Activated CD8-positive, alpha-beta memory T cell treated with anti-CD3 and anti-CD28 coated beads for 1 hour (primary cell): ENCODE data around the gene TRIM3.

Experiments used
- DNase-seq, 2 donors: peaks; one replicate each; pipeline ENCODE4 v3.0.0-alpha.2; 2020; ENCODE audit warnings: low read depth in 1 of 2; ENCODE audit errors: extremely low read depth in 1 of 2

TRIM3 gene

DNA sequence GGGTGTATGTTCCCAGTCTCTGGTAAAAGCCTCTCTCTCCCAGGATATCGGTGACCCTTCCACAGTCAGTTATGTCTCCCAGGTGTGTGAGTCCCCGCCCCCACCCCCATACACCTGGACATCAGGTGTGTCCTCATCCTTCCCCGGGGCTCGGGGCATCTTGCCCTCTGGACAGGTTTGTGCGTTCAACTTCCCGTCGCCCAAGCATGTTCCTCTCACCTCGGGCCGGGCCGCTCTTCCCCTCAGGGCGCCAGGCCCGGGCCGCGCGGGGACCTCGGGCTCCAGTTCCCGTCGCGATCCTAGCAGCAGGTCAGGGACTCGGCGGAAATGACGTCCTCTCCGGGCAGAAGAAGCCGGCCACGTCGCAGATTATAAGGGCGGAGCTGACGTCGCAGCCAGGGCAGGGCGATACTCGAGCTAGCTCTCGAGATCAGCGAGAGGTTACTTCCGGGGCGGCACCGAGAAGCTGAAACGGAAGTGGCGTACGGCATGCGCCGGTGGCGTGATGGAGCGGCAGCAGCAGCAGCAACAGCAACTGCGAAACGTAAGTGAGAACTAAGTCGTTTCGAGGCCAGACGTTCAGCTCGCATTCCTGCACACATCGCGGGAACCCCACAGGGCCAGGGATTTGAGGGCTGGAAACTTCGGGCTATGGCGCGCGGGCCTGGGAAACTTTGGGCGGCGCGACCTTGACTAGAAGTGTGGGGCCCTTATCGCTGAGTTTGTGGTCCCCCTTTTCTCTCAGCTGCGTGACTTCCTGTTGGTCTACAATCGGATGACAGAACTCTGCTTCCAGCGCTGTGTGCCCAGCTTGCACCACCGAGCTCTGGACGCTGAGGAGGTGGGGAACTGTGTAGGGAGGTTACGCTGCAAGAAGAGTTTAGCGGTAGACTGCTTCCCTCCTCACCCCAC is 7.5 kb upstream of the TRIM3 start, which contains the start of the genes ARFIP2 and TIMM10B:
Gene ARFIP2, minus strand, starts transcription at position 320 of the 912 bp plus-strand sequence. CDS start 910 bp downstream, outside the sequence.
Gene TIMM10B, plus strand, starts transcription at position 490 of the 912 bp plus-strand sequence. Its CDS starts 16 bp downstream, at position 506.
- peak; percentile 89 to 95 for DNase-seq

DNA sequence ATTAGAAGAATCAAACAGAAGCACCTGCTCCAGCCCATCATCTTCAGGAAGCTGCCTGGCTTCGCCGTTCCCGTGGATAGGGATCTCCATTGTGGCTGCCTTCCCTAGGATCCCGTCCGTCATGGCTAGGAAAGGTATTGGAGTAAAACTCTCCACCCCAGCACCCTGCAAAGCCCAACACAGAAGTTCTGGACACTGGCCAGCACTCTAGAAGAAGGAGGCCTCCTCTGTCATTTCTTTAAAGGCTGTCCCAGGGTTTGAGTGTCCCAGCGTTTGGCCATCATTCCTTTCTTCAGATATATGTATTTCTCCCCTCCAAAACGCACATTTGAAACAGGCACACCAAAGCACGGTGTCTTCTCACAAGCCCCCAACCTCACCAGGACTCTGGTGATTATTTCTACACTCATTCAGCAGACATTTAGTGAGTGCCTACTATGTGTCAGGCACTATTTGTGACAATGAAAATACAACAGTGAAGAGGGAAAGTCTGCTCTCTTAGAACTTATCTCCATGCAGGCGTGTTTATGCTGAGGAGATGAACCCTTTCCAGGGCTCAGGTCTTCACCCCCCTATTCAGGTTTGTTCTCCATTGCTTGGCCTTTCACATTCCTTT is 6.7 kb upstream of the TRIM3 start:
- no peak for DNase-seq

DNA sequence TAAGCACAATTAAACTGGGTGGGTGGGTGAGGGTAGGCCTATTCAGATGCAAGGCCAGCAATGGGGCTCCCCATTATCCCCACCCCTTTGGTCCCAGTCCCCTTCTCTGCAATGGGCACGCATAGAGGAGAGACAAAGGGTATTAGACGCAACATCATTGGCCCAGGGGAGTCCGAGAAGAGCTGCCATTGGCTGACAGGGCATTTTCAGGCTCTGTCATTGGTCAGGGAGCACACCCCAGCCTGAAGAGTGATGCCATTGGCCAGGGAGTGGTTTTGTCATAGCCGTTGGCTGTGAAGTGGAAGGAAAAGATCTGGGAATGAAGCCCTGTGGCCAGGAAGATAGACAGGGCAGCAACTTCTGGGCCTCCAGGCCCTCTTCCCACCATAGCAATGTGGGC is 2.8 kb upstream of the TRIM3 start:
- DNase-seq, result no peak

DNA sequence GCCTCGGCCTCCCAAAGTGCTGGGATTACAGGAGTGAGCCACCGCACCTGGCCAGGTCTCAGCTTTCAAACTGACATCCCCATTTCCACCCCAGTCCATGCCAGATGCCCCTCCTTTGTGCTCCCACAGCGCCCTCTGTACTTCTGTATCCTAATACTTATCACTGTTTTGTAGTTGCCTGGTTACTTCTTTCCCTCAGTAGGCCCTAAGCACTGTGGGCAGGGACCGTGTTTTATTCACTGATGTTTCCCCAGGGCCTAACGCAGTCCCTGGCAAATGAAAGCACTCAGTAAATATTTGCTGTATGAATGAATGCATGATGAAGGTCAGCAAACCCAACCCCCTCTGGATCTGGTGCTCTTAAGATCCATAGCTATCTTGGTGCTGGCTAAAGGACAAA is 2.2 kb upstream of the TRIM3 start:
- DNase-seq, result no peak

DNA sequence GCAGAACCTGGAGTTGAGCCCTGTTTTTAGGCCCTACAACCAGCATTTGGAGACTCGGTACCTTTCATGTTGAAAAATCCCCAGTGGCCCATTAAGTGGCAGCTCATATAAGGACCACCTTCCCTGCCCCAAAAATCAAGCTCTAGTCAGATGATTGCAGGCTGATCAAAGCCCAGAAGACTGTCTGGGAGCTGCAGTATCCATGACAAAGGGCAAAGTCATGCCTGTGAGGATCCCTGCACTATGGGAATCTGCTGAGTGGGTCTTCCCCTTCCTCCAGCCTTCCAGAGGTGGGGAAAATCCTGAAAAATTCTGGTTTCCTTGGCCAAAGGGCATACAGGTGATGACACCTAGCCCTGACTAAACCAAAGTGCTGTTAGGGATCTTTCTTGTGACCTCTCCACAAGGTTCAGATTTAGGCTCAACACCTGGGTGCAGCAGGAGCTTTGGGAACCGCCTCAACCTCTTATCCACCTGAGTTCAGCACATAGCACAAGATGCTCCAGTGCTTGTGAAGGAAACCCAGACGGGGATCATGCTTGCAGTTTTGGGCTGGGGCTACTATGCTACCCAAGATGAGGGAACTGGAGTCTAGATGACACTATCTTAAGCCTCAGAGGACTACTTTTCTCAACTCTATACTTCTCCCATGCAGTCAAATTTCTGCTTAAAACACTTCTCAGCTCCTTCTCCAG is 1.2 kb upstream of the TRIM3 start:
- DNase-seq, result no peak

DNA sequence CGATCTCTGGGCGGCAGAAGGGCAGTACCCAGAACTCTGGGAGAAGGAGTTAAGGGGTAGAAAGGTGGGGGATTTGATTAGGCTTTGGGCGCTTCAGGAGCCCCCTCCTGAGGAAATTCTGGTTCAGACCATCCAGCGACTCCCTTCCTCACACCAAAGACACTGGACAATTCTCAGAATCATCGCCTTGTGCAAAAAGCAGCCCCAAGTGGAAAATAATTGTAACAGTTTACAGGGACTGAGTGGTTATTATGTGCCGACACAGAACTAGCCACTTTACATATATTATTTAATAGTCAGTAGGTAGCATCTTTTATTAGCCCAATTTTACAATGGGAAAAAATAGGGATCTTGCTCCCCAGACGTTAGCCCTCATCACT is 662 bp upstream of the TRIM3 start:
- DNase-seq, result no peak

DNA sequence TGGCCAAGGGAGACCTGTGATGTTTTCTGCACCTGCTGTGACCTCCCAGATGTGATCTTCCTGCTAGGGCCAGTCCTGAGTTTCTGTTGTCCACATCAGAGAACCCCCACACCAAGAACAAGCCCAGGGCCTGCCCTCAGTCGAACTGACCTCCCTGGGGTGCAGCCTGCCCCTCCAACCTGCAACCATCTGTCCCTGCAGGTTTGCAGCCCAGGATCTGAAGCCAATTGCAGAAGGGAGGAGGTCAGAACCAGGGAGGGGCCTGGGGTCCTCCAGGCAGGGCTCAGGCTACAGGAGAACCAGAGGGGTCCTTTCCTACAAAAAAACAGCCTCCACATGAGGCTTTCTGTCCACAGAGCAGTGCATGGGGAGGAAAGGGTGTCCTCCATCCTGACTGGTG is 807 bp downstream of the TRIM3 start:
- no peak for DNase-seq

DNA sequence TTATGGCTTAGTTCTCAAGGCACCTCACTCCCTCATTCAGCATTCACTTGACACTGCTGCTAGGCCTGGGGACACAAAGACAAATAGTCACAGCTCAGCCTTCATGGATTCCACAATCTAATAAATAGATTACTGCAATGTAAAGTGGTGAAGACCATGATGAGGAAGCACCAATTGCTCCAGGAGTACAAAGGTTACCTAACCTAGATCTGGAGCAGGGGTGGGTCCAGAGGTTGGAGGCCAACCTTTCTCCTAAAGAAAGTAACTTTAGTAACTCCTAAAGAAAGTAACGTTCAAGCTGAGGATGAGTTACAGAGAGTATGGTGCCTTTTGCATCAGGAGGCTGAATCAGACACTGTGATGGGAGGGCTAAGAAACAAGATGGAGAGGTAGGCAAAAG is 4.1 kb downstream of the TRIM3 start:
- no peak for DNase-seq

DNA sequence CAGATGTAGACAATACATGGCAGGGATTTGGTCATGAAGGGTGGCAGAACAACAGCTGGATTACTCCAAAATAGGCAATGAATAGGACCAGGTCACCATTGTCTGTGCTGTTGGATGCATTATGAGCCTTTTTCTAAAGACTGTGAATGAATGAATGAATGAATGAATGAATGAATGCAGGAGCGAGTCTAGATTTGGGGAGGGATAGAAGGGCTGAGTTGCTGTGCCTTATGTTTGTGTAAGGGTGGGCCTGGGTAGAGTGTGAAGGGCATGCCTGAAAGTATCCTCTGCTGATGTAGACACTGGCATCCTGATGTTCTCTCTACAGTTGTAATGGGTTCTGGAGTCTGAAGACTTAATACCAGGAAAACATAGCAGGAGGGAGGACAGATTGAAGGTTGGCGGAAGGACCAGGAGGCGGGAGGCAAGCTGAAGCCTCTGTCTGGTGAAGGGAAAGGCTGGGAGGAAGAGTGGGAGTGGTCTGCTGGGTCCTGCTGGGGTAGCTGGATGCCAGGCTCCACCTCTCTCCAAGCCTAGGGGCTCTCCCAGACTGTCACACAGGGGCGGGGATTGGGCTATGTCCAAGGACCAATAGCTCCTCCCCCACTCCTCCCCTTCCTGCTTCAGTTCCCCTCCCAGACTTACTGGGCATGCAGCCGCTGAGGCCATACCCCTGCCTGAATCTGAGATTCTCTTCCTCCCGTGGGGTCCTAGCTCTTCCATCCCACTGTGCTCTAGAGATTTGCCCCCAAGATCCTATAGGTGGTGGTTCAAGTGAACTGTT is 4.8 kb downstream of the TRIM3 start:
- DNase-seq, result no peak

DNA sequence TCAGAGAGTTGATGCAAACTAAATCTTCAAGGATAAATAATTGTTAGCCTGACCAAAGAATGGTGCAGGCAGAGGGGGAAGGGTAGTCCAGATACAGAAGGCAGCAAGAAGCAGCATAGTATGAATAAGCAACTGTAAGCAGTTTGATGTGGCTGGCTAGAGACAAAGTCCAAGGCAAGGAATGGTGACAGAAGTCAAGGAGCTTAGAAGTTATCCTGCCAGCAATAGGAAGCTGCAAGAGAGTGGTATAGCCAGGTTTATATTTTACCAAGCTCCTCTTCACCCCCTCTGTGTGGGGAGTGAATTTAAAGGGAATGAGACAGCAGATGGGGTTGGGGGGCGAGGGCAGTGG is 14.7 kb downstream of the TRIM3 start:
- DNase-seq, result no peak

DNA sequence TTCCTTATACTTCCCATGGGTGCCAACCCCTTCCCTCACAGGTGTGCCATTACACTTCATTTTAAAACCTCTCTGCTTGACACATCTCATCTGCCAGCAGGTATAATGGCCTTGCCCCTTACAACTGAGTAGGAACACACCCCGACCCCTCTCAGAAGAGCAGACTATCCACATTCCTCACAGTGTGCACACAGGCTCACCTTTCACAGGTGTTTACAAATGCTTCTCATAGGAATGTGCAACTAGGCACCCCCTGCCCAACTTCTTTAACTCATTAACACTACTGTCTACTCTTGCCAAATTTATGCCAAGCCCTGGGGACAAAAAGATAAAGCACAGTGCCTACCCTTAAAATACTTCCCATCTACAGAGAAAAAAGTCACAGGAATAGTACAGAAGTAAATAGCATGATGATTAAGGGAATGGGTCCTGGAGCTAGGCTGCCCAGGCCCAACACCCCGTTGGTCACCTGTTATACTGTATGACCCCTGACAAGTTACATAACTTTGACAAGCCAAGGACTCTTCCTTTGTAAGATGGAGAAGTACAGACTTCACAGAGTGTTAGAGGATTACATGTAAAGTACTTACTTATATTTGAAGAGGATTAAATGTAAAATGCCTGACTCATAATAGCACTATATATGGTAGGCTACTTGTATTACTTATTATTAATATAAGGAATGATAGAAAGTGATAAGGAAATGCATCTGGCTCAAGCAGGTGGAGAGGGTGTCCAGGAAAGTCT is 15.2 kb downstream of the TRIM3 start:
- DNase-seq, result no peak

DNA sequence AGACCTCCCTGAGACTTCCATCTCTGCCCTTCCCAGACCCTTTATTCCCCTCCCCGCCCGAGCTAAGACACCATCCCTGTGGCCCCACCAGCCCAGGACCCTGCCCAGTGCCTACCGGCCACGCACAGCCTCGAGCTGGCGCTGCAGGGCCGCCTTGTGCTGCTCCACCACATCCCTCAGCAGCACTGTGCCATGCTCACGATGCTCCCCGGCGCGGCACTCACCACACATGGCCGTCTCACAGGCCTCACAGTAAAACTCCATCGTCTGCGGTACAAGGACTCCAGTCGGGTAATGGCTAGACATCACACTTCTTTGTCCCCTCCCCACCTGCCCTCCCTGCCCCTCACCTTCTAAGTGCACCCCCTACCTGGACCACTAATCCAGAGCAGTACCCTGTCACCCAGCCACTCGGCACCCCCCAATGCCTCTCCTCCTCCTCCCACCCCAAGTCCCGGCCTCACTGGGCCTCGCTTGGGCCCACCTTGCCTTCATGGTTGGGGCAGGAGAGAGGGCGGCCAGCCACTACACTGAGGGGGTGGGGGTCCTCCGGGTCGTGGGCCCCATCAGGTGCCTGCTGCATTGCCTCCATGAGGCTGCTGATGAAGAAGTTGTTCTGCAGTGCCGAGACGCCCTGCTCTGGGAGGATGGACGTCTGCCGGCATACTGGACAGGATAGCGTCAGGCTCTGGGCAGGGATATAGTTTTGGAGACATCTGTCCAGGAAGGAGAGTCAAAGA is 16.0 kb downstream of the TRIM3 start:
- DNase-seq, result no peak

DNA sequence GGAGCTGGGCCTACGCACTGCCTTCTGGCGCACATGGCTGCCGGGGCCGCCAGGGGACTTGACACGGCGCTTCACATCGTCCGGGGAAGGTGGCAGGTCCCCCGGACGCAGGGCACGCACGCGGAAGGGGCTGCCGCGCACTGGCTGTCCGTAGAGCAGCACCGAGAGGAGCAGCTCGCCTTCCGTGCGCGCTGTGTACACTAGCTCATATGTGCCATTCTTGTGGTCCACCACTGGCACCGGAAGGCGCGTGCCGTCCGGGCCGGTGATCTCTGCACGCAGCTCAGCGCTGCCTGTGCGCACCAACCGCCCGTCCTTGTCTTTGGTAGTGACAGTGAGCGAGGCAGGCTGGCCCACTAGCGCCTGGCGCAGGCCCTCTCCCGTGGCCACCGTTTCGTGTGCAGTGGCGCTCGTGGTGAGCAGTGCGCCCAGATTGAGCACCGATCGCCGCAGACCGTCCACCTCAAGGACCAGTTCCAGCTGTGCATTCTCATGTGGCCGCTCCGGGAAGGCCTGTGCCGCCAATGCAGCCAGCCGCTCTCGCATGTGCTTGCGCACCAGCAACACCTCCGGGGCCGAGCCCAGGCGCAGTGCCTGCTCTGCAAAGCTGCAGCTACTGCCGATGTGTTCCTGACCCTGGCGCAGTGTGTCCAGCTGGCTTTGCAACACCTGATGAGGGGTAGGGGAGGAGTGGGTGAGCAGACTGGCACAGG is 17.2 kb downstream of the TRIM3 start:
- DNase-seq, result no peak

DNA sequence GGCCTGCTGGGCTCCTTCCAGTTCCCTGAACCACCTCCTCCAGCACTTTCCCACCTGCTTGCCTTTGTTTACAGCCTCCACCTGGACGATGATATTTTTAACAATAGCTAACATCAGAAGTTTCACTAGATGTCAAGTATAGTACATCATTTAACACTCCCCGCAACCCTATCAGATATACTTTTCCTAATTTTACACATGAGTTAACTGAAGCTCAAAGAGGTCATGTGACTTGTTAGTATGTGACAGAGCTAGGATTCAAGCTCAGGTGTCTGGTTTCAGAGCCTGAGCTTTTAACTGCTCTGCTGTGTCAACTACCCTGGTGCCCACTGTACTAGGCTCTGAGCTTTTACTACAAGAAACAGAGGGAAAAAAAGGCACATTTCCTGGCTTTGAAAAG is 18.7 kb downstream of the TRIM3 start:
- no peak for DNase-seq

DNA sequence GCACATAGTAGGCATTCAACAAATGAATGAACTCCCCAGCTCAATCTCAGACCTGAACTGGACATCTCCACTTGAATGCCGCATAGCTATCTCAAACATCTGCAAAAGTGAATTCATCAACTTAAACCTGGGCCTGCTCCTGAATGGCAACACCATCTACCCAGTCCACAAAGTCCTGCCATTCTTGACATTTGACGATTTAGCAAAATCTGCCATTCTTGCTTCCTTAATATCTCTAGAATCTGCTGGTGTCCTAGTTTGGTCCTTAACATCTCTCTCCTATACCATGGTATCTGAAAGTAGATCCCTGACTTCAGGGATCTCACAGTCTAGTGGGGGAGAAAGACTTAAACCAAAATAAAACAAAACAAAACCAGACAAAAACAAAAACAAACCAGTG is 20.6 kb downstream of the TRIM3 start:
- DNase-seq, result no peak

DNA sequence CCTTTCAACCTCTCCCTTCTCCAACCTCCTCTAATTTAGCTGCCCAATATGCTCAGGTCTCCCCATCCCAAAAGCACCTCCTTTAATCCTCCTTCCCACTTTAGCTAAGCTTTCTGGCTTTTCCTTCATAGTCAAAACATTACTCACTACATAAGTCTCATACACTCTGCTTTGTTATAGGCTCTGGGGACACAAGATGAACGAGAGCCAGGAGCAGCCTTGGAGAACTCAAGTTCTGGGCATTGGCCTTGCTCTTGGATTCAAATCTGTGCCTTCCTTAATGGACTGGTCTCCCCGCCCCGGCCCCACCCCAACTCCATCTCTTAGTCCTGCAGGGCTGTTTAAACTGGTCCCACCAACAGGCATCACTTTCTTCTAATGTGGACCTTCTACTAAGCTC is 21.5 kb downstream of the TRIM3 start:
- no peak for DNase-seq

DNA sequence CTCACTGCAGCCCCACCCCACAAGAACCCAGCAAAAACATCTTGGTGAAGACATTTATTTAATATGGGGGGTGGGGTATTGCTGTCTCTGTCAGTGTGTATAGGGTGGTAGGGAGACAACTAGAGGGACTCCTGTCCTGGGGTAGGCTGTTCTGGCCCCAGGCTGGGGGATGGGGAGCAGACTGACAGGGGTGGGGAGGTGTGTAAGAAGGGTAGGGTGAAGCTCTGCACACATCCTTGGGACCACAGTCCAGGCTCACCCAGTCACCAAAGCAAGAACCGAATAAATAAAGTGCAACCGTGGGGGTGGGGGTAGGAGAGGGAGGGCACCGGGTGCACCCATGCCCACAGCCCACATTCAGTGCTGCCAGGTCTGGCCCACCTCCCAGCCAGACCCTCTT is 25.2 kb downstream of the TRIM3 start:
- DNase-seq, result no peak

DNA sequence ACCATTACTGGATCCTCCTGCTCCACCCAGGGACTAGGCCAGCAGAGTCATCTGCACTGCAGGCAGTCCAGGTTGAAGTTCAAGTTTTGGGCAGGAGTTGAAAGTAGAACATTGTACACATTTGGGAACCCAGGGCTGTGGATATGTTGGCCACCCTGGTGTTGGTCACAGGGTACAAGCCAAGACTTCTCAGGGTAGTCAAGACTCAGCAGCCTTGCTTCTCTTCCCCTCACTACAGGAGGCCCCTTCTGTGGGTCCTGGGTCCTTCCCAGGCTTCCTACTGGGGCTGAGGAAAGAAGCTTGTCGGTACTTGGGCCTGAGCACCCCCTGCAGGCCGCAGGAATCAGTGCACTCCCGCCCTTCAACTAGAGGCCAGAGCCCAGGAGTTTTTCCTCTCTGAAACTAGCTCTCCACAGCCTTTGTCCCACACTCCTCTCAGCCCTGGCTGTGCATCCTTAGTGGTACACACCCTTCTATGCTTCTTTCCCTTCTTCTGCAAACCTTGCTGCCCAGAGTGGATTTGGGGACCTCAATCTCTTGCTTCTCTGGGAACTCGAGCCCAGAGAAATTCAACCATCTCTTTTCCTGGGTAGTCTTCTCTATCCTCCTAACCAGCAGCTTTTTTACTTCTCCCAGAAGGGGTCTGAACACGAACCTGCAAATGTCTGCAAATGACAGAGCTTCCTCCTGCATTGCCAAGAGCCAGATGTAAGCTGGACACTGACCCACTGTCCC is 30.3 kb downstream of the TRIM3 start:
- peak; percentile 4 to 33 for DNase-seq
